Tibial nerve (tissue), 4 donors: ENCODE measurements around the gene DHRS12. TPM values are rescaled to one million over a fixed set of nuclear protein-coding genes. Genes with fewer than 3 reads are reported as not detected.
A peak's percentile ranks its signal among the peaks of the same experiment; 100 is the strongest.

Experiments
- DNase-seq, 2 donors: peaks; one replicate each; pipeline ENCODE4 v3.0.0-alpha.2; 2019; ENCODE audit warnings: low spot score in 2 of 2
- H3K27ac ChIP-seq, 4 donors: fragments of 200-600 bp; sonication (generic) in 3 of 4; one replicate each; pipeline ENCODE4 v1.5.1; 2017 to 2019; ENCODE audit warnings: mild to moderate bottlenecking in 1 of 4
- H3K27me3 ChIP-seq, 2 donors: fragments of 200-600 bp; sonication (generic) in 1 of 2; one replicate each; pipeline versions ENCODE4 v1.5.1 to v1.6.0; 2017 to 2019
- H3K36me3 ChIP-seq, 3 donors: fragments of 200-600 bp; sonication (generic); one replicate each; pipeline ENCODE4 v1.5.1; 2018 to 2019
- H3K4me1 ChIP-seq, 4 donors: fragments of 200-600 bp; sonication (generic) in 3 of 4; one replicate each; pipeline ENCODE4 v1.5.1; 2017 to 2019
- H3K4me3 ChIP-seq, 4 donors: fragments of 200-600 bp; sonication (generic) in 3 of 4; one replicate each; pipeline ENCODE4 v1.5.1; 2017 to 2019; ENCODE audit warnings: mild to moderate bottlenecking in 1 of 4, moderate library complexity in 1 of 4
- H3K9me3 ChIP-seq, 4 donors: fragments of 200-600 bp; sonication (generic) in 3 of 4; one replicate each; pipeline ENCODE4 v1.5.1; 2017 to 2019
- EP300 ChIP-seq, 2 donors: sonication (generic); formaldehyde crosslinking; IDR thresholded peaks; one replicate each; pipeline ENCODE4 v1.6.1; 2017; ENCODE audit warnings: antibody characterized with exemption in 2 of 2, mild to moderate bottlenecking in 1 of 2
- POLR2A ChIP-seq, 2 donors: fragments of 450-650 bp; IDR thresholded peaks; one replicate each; pipeline ENCODE4 v1.6.1; 2017; ENCODE audit warnings: antibody characterized with exemption in 2 of 2, mild to moderate bottlenecking in 2 of 2, moderate library complexity in 2 of 2
- WGBS, 2 donors: methylation state at CpG; one replicate each; pipeline ENCODE4 v1.1.5; 2018; 5-methylcytosine and 5-hydroxymethylcytosine counted together
- total RNA-seq, 4 donors: library from RNA; depleted of rRNA; stranded (reverse); fragments of >200 nt; gene quantifications; one replicate each; pipeline ENCODE4 v1.1.0, GENCODE V29; 2016
- TF ChIP-seq, protein P1 (sequence below), 5 experiments: fragments of 200-600 bp in 3 of 5; fragments of 450-650 bp in 2 of 5; sonication (generic) in 3 of 5; IDR thresholded peaks; one replicate each; pipeline ENCODE4 v1.5.1; 2016 to 2019; ENCODE audit warnings: antibody characterized with exemption in 5 of 5, mild to moderate bottlenecking in 3 of 5, moderate library complexity in 2 of 5

DHRS12 gene
- total RNA-seq, 4 donors from 2014 or later, result 12.3 to 19.5 (median 16.7) TPM

- H3K36me3 ChIP-seq, result peaks cover 0 to 51% (median 0%) of the 10 kb centered on the region in 3 donors
- 76 to 78% methylated on average over 12 of the region's 12 CpGs for WGBS, 2 donors
- DNase-seq, result no peak
- no peak overlapping the region for H3K27ac ChIP-seq
- no peaks in the 10 kb centered on the region for H3K27me3 ChIP-seq
- no peak overlapping the region for H3K4me3 ChIP-seq
- TF ChIP-seq POLR2A (IDR thresholded peaks at IDR 0.05), result no peak
- TF ChIP-seq, protein P1, sequence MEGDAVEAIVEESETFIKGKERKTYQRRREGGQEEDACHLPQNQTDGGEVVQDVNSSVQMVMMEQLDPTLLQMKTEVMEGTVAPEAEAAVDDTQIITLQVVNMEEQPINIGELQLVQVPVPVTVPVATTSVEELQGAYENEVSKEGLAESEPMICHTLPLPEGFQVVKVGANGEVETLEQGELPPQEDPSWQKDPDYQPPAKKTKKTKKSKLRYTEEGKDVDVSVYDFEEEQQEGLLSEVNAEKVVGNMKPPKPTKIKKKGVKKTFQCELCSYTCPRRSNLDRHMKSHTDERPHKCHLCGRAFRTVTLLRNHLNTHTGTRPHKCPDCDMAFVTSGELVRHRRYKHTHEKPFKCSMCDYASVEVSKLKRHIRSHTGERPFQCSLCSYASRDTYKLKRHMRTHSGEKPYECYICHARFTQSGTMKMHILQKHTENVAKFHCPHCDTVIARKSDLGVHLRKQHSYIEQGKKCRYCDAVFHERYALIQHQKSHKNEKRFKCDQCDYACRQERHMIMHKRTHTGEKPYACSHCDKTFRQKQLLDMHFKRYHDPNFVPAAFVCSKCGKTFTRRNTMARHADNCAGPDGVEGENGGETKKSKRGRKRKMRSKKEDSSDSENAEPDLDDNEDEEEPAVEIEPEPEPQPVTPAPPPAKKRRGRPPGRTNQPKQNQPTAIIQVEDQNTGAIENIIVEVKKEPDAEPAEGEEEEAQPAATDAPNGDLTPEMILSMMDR (IDR thresholded peaks at IDR 0.05), result peak in 2 of 5 experiments; percentile 34 to 41
- peaks cover 4 to 29% (median 21%) of the 10 kb centered on the region in 4 donors for H3K4me1 ChIP-seq
- no peaks in the 10 kb centered on the region for H3K9me3 ChIP-seq
Observed at GRCh38 chr13:51797664-51798488, 6.1 kb downstream of the DHRS12 start.

DNA sequence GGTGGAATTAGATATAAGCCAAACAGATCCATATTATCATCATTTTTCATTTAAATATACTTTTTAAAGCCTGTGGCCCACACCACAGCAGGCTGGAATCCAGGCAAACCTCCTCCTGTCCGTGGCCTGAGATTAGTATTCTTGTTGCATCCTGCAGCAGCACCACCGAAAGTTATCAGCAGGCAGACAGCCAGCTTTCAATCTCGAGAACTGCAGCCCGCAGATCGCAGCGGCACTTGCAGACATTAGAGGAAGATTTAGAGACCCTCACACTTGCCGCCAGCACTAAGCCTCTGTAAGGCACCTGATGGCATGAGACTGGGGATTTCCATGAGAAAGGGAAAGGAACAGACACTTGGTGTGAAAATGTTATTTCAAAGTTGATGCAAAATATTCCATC is 7.4 kb downstream of the DHRS12 start:
- Histone ChIP-seq H3K9me3 (no peaks in the 10 kb centered on the region), H3K36me3 (peaks cover 0 to 51% (median 0%) of the 10 kb centered on the region in 3 donors), H3K4me1 (peaks cover 0 to 16% (median 9%) of the 10 kb centered on the region in 4 donors), H3K4me3 (no peak overlapping the region), H3K27me3 (no peaks in the 10 kb centered on the region), H3K27ac (no peak overlapping the region)
- WGBS, 2 donors, result 88 to 95% methylated on average over 7 of the region's 7 CpGs
- DNase-seq, result no peak
- TF ChIP-seq, protein P1 (IDR thresholded peaks at IDR 0.05), result no peak
- TF ChIP-seq POLR2A (IDR thresholded peaks at IDR 0.05) (no peak), EP300 (IDR thresholded peaks at IDR 0.05) (no peak)

- peaks cover 0 to 5% (median 1%) of the 10 kb centered on the region in 4 donors for H3K4me1 ChIP-seq
- no peaks in the 10 kb centered on the region for H3K9me3 ChIP-seq
- WGBS, 2 donors, result 91 to 97% methylated on average over 2 of the region's 2 CpGs
- no peak for DNase-seq
- no peak overlapping the region for H3K4me3 ChIP-seq
- no peaks in the 10 kb centered on the region for H3K27me3 ChIP-seq
- H3K36me3 ChIP-seq, result peaks cover 0 to 51% (median 0%) of the 10 kb centered on the region in 3 donors
- TF ChIP-seq, protein P1 (IDR thresholded peaks at IDR 0.05), result no peak
- TF ChIP-seq EP300 (IDR thresholded peaks at IDR 0.05) (no peak), POLR2A (IDR thresholded peaks at IDR 0.05) (no peak)
- H3K27ac ChIP-seq, result no peak overlapping the region
Observed at GRCh38 chr13:51795419-51795818, 8.5 kb downstream of the DHRS12 start.

GRCh38 chr13:51794964-51795363 is 9.0 kb downstream of the DHRS12 start:
- 74 to 78% methylated on average over 4 of the region's 4 CpGs for WGBS, 2 donors
- Histone ChIP-seq H3K4me3 (no peak overlapping the region), H3K27me3 (no peaks in the 10 kb centered on the region), H3K9me3 (no peaks in the 10 kb centered on the region), H3K36me3 (peaks cover 0 to 51% (median 0%) of the 10 kb centered on the region in 3 donors), H3K27ac (no peak overlapping the region), H3K4me1 (peaks cover 0 to under 1% (median 0%) of the 10 kb centered on the region in 4 donors)
- no peak for TF ChIP-seq POLR2A (IDR thresholded peaks at IDR 0.05)
- TF ChIP-seq, protein P1 (IDR thresholded peaks at IDR 0.05), result no peak
- no peak for TF ChIP-seq EP300 (IDR thresholded peaks at IDR 0.05)
- DNase-seq, result no peak

DNA sequence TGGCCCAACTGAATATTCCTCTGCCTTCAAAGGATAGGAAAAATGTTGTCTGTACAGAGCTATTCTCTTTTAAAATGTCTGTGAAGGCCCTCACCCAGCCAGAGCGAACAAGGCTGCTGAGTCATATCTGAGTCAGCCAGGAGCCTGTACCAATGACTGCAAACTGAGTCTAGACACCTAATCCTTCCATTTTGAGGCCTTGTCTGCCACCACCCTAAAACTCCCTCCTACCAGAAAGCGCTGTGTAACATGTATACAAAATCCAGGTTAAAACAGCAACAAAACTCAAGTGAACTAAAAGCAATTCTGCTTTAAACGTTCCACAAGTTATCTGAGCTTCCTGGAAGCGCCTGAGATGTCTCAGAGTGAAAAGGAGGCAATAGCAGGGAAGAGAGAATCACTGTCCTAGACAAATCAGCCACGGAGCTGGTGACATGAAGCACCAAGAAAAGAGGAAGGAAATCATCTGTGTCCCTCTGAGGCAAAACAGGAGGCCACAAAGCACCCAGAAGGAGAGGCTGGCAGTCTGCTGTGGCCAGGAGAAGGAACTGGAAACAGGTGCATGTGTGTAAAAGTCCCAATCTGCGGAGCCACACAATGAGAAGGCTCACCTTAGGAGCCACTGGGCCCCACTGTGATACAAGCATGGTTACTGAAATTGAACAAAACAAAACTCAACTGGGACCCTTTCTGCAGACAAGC is 10.2 kb downstream of the DHRS12 start:
- Histone ChIP-seq H3K4me1 (peaks cover 0 to 7% (median 0%) of the 10 kb centered on the region in 4 donors), H3K4me3 (no peak overlapping the region), H3K27ac (no peak overlapping the region), H3K27me3 (no peaks in the 10 kb centered on the region), H3K9me3 (no peaks in the 10 kb centered on the region), H3K36me3 (peaks cover 0 to 42% (median 0%) of the 10 kb centered on the region in 3 donors)
- no peak for DNase-seq
- WGBS, 2 donors, result 76 to 78% methylated on average over 6 of the region's 6 CpGs
- no peak for TF ChIP-seq EP300 (IDR thresholded peaks at IDR 0.05)
- TF ChIP-seq, protein P1 (IDR thresholded peaks at IDR 0.05), result no peak
- TF ChIP-seq POLR2A (IDR thresholded peaks at IDR 0.05), result no peak
